ENCODE measurements around the gene WDR64. TPM values are rescaled to one million over a fixed set of nuclear protein-coding genes. Genes with fewer than 3 reads are reported as not detected.

Gene WDR64
- total RNA-seq, 3 donors from 2014 or later (not counting 1 experiment from before 2014, with no cell fraction given) = not detected

GRCh38 chr1:241631674-241632073, 20.4 kb upstream of the WDR64 start:
- H3K27ac ChIP-seq (ENCODE audit: low read length) = no peak overlapping the region
- no peaks in the 10 kb centered on the region for H3K9me3 ChIP-seq (ENCODE audit: control insufficient read depth, insufficient read depth, low read length)
- DNase-seq = peak in 1 of 2 donors; percentile 7
- Mint-ChIP-seq H3K27ac (no peak overlapping the region), H3K36me3 (no peaks in the 10 kb centered on the region), H3K9me3 (no peaks in the 10 kb centered on the region), H3K4me3 (no peak overlapping the region), H3K4me1 (peaks cover 8% of the 10 kb centered on the region in 2 donors), H3K27me3 (ENCODE audit: low read depth in 2 of 2) (no peaks in the 10 kb centered on the region)
- no peak overlapping the region for H3K4me3 ChIP-seq (ENCODE audit: low read length)
- WGBS (ENCODE audit: insufficient coverage) = 93% methylated on average over 2 of the region's 5 CpGs
- ATAC-seq = no peak
- TF ChIP-seq CTCF (IDR thresholded peaks at IDR 0.05) = no peak
- H3K4me1 ChIP-seq (ENCODE audit: control insufficient read depth, insufficient read depth, low read length) = no peaks in the 10 kb centered on the region
- H3K27me3 ChIP-seq (ENCODE audit: control insufficient read depth, insufficient read depth, low read length) = no peaks in the 10 kb centered on the region
- intact Hi-C loops (cut with micrococcal nuclease) = no loop called here
- no peaks in the 10 kb centered on the region for H3K36me3 ChIP-seq (ENCODE audit: control insufficient read depth, insufficient read depth, low read length)

GRCh38 chr1:241632987-241633386, 19.1 kb upstream of the WDR64 start:
- Mint-ChIP-seq H3K9me3 (no peaks in the 10 kb centered on the region), H3K27me3 (ENCODE audit: low read depth in 2 of 2) (no peaks in the 10 kb centered on the region), H3K27ac (no peak overlapping the region), H3K4me3 (no peak overlapping the region), H3K4me1 (peaks cover 13 to 15% of the 10 kb centered on the region in 2 donors), H3K36me3 (no peaks in the 10 kb centered on the region)
- Histone ChIP-seq H3K4me1 (ENCODE audit: control insufficient read depth, insufficient read depth, low read length) (no peaks in the 10 kb centered on the region), H3K27ac (ENCODE audit: low read length) (no peak overlapping the region), H3K9me3 (ENCODE audit: control insufficient read depth, insufficient read depth, low read length) (no peaks in the 10 kb centered on the region), H3K36me3 (ENCODE audit: control insufficient read depth, insufficient read depth, low read length) (no peaks in the 10 kb centered on the region), H3K27me3 (ENCODE audit: control insufficient read depth, insufficient read depth, low read length) (no peaks in the 10 kb centered on the region), H3K4me3 (ENCODE audit: low read length) (no peak overlapping the region)
- intact Hi-C loops (cut with micrococcal nuclease) = no loop called here
- WGBS (ENCODE audit: insufficient coverage) = no CpG with 5 or more reads among the region's 3 CpGs
- ATAC-seq = no peak
- no peak for DNase-seq
- TF ChIP-seq CTCF (IDR thresholded peaks at IDR 0.05) = no peak

- H3K4me3 ChIP-seq (ENCODE audit: low read length) = no peak overlapping the region
- ATAC-seq (no peak), DNase-seq (no peak)
- intact Hi-C loops (cut with micrococcal nuclease) = loop anchor here (5.0 kb wide), 1 partner anchor 113 kb away; no protein-coding TSS in a partner anchor
- H3K27me3 Mint-ChIP-seq (ENCODE audit: low read depth in 2 of 2) = no peaks in the 10 kb centered on the region
- H3K36me3 ChIP-seq (ENCODE audit: control insufficient read depth, insufficient read depth, low read length) = no peaks in the 10 kb centered on the region
- peak overlapping the region; percentile 9 for H3K4me3 Mint-ChIP-seq
- TF ChIP-seq CTCF (IDR thresholded peaks at IDR 0.05) = no peak
- no peak overlapping the region for H3K27ac Mint-ChIP-seq
- no peaks in the 10 kb centered on the region for H3K9me3 ChIP-seq (ENCODE audit: control insufficient read depth, insufficient read depth, low read length)
- whole genome bisulfite sequencing (ENCODE audit: insufficient coverage) = 23% methylated on average over 2 of the region's 4 CpGs
- H3K9me3 Mint-ChIP-seq = no peaks in the 10 kb centered on the region
- H3K36me3 Mint-ChIP-seq = no peaks in the 10 kb centered on the region
- no peak overlapping the region for H3K27ac ChIP-seq (ENCODE audit: low read length)
- peaks cover 22 to 26% of the 10 kb centered on the region in 2 donors for H3K4me1 Mint-ChIP-seq
- H3K27me3 ChIP-seq (ENCODE audit: control insufficient read depth, insufficient read depth, low read length) = no peaks in the 10 kb centered on the region
- H3K4me1 ChIP-seq (ENCODE audit: control insufficient read depth, insufficient read depth, low read length) = peaks cover 3% of the 10 kb centered on the region
Observed at GRCh38 chr1:241635556-241636152, 16.4 kb upstream of the WDR64 start.

DNA sequence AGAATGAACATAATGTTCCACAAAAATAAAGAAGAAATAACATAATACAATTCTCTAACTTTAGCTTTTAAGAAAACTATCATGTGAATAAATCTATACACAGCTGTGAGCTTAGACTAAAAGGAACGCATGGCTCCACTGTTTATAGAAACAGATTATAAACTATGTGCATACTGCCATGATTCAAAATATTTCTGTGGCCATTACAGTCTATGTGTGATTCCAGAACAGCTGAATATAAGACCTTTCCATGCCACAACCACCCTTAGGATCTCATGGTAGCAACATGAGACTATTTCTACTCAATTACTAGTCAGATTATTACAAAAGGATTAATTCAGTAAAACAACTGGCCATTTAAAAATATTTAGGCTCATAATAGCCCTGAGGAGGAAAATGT, 15.8 kb upstream of the WDR64 start:
- Mint-ChIP-seq H3K4me1 (peaks cover 22 to 31% of the 10 kb centered on the region in 2 donors), H3K27ac (no peak overlapping the region), H3K9me3 (no peaks in the 10 kb centered on the region), H3K36me3 (no peaks in the 10 kb centered on the region), H3K27me3 (ENCODE audit: low read depth in 2 of 2) (no peaks in the 10 kb centered on the region), H3K4me3 (no peak overlapping the region)
- no peak for TF ChIP-seq CTCF (IDR thresholded peaks at IDR 0.05)
- Histone ChIP-seq H3K4me3 (ENCODE audit: low read length) (no peak overlapping the region), H3K27ac (ENCODE audit: low read length) (no peak overlapping the region), H3K4me1 (ENCODE audit: control insufficient read depth, insufficient read depth, low read length) (peaks cover 5% of the 10 kb centered on the region), H3K27me3 (ENCODE audit: control insufficient read depth, insufficient read depth, low read length) (no peaks in the 10 kb centered on the region), H3K36me3 (ENCODE audit: control insufficient read depth, insufficient read depth, low read length) (no peaks in the 10 kb centered on the region), H3K9me3 (ENCODE audit: control insufficient read depth, insufficient read depth, low read length) (no peaks in the 10 kb centered on the region)
- no peak for DNase-seq
- no peak for ATAC-seq
- WGBS (ENCODE audit: insufficient coverage) = 80% methylated on average over 1 of the region's 1 CpG
- intact Hi-C loops (cut with micrococcal nuclease) = loop anchor here (5.0 kb wide), 1 partner anchor 114 kb away; no protein-coding TSS in a partner anchor

Measured in natural killer cell (primary cell).